Stimulated activated naive CD4-positive, alpha-beta T cell (primary cell): ENCODE measurements around the gene ERICH6.

Source experiments
- DNase-seq, 6 experiments: peaks; one replicate each; lab custom pipeline; 2025; lab: John Stamatoyannopoulos, UW

ERICH6 gene

GRCh38 chr3:150703756-150704344 lies at the start of gene ERICH6:
Gene ERICH6 (minus strand): TSS chr3:150703920. CDS start chr3:150703898, 22 bp downstream.
- DNase-seq, result peak; percentile 44 to 76 (median 62)

GRCh38 chr3:150751781-150752263 lies 48.1 kb upstream of the ERICH6 start:
- DNase-seq, result no peak

GRCh38 chr3:150749255-150749654 lies 45.5 kb upstream of the ERICH6 start:
- no peak for DNase-seq

GRCh38 chr3:150748684-150749047 lies 44.9 kb upstream of the ERICH6 start:
- DNase-seq, result no peak

- DNase-seq, result no peak
Observed at GRCh38 chr3:150747886-150748683, 44.4 kb upstream of the ERICH6 start.

- no peak for DNase-seq
Observed at GRCh38 chr3:150746791-150747590, 43.3 kb upstream of the ERICH6 start.

GRCh38 chr3:150745832-150746231 lies 42.1 kb upstream of the ERICH6 start:
- no peak for DNase-seq

- no peak for DNase-seq
Observed at GRCh38 chr3:150744919-150745211, 41.1 kb upstream of the ERICH6 start.

- no peak for DNase-seq
Observed at GRCh38 chr3:150744041-150744918, 40.6 kb upstream of the ERICH6 start.

- no peak for DNase-seq
Observed at GRCh38 chr3:150743508-150743907, 39.8 kb upstream of the ERICH6 start.

- DNase-seq, result no peak
Observed at GRCh38 chr3:150742679-150743078, 39.0 kb upstream of the ERICH6 start.

GRCh38 chr3:150742141-150742523 lies 38.4 kb upstream of the ERICH6 start:
- no peak for DNase-seq

GRCh38 chr3:150741497-150742140 lies 37.9 kb upstream of the ERICH6 start:
- no peak for DNase-seq

- no peak for DNase-seq
Observed at GRCh38 chr3:150740733-150741496, 37.2 kb upstream of the ERICH6 start.

GRCh38 chr3:150739877-150740645 lies 36.3 kb upstream of the ERICH6 start:
- DNase-seq, result no peak

GRCh38 chr3:150739200-150739863 lies 35.6 kb upstream of the ERICH6 start:
- DNase-seq, result no peak

GRCh38 chr3:150738688-150739087 lies 35.0 kb upstream of the ERICH6 start:
- no peak for DNase-seq

GRCh38 chr3:150737874-150738679 lies 34.4 kb upstream of the ERICH6 start:
- DNase-seq, result no peak
